Lower leg skin (tissue), 4 donors: ENCODE results near the gene MORN2. TPM values are rescaled to one million over a fixed set of nuclear protein-coding genes. Genes with fewer than 3 reads are reported as not detected.
"Not testable (repeated sequence)": the region's sequence is repeated elsewhere in the genome, so short reads cannot be mapped to it uniquely, and the experiment has no call there.

Experiments
- DNase-seq, 2 donors: peaks; one replicate each; pipeline ENCODE4 v3.0.0-alpha.2; 2019; ENCODE audit warnings: low spot score in 2 of 2
- H3K4me3 ChIP-seq: fragments of 200-600 bp; sonication (generic); 2 replicates; pipeline ENCODE4 v1.5.1; 2017; ENCODE audit warnings: mild to moderate bottlenecking, low read depth; ENCODE audit not compliant: poor library complexity, severe bottlenecking
- CTCF ChIP-seq, 3 donors: fragments of 450-650 bp; IDR thresholded peaks; one replicate each; pipeline ENCODE4 v1.5.1; 2016; ENCODE audit warnings: antibody characterized with exemption in 3 of 3, mild to moderate bottlenecking in 3 of 3, moderate library complexity in 2 of 3
- POLR2A ChIP-seq, 2 donors: fragments of 450-650 bp; IDR thresholded peaks; one replicate each; pipeline ENCODE4 v1.6.1; 2016 to 2017; ENCODE audit warnings: antibody characterized with exemption in 2 of 2, mild to moderate bottlenecking in 1 of 2, moderate library complexity in 1 of 2
- WGBS, 2 donors: methylation state at CpG; one replicate each; pipeline ENCODE4 v1.1.5; 2018; 5-methylcytosine and 5-hydroxymethylcytosine counted together
- intact Hi-C: fragments of 100-400 bp; cut with DNase I; formaldehyde crosslinking; loops from one replicate; pipeline ENCODE4 v1.15.0; 2023; ENCODE audit warnings: low total_unique reads
- total RNA-seq, 4 donors: library from RNA; depleted of rRNA; stranded (reverse); fragments of >200 nt; gene quantifications; one replicate each; pipeline ENCODE4 v1.1.0, GENCODE V29; 2016

MORN2 gene
- total RNA-seq = 10 to 100 TPM in 1 of 4 donors, 1 to 10 TPM in 3; 3.3 to 11.0 (median 6.5) TPM

- TF ChIP-seq POLR2A (IDR thresholded peaks at IDR 0.05) (no peak), CTCF (IDR thresholded peaks at IDR 0.05) (no peak)
- peak within 1 kb of the TSS; percentile 71 for H3K4me3 ChIP-seq
- intact Hi-C loops = no loop called here
- peak; percentile 83 to 97 for DNase-seq
- WGBS, 2 donors = 1% methylated on average over 20 to 43 of the region's 52 CpGs
Observed at GRCh38 chr2:38875576-38876367, at the start of gene MORN2, which contains the start of gene DHX57. Gene MORN2 (plus strand): TSS chr2:38875976. Gene DHX57 (minus strand): TSS chr2:38875934. CDS start chr2:38868405, 7,529 bp downstream.

GRCh38 chr2:38827539-38828145 lies 48.1 kb upstream of the MORN2 start:
- WGBS, 2 donors = 70 to 80% methylated on average over 10 of the region's 10 CpGs
- H3K4me3 ChIP-seq, intact Hi-C loops: not testable (repeated sequence)

GRCh38 chr2:38828460-38828859 lies 47.3 kb upstream of the MORN2 start:
- WGBS, 2 donors = 83 to 85% methylated on average over 4 of the region's 4 CpGs
- DNase-seq = no peak
- TF ChIP-seq POLR2A (IDR thresholded peaks at IDR 0.05) (no peak), CTCF (IDR thresholded peaks at IDR 0.05) (no peak)
- H3K4me3 ChIP-seq = no peak overlapping the region
- intact Hi-C loops = no loop called here

More at GRCh38 chr2:38827539-38828145, 48.1 kb upstream of the MORN2 start:
- DNase-seq = not testable (repeated sequence)

- TF ChIP-seq CTCF (IDR thresholded peaks at IDR 0.05) (no peak), POLR2A (IDR thresholded peaks at IDR 0.05) (no peak)
- WGBS, 2 donors = 96 to 97% methylated on average over 1 of the region's 1 CpG
- intact Hi-C loops = no loop called here
- no peak overlapping the region for H3K4me3 ChIP-seq
- no peak for DNase-seq
Observed at GRCh38 chr2:38829971-38830370, 45.8 kb upstream of the MORN2 start.

- TF ChIP-seq CTCF (IDR thresholded peaks at IDR 0.05) (no peak), POLR2A (IDR thresholded peaks at IDR 0.05) (no peak)
- H3K4me3 ChIP-seq = no peak overlapping the region
- intact Hi-C loops = no loop called here
- DNase-seq = no peak
- WGBS, 2 donors = 82 to 89% methylated on average over 6 of the region's 6 CpGs
Observed at GRCh38 chr2:38830526-38831159, 45.1 kb upstream of the MORN2 start.

- 57 to 68% methylated on average over 1 of the region's 1 CpG for WGBS, 2 donors
- no peak for DNase-seq
- TF ChIP-seq POLR2A (IDR thresholded peaks at IDR 0.05) (no peak), CTCF (IDR thresholded peaks at IDR 0.05) (no peak)
- no peak overlapping the region for H3K4me3 ChIP-seq
- intact Hi-C loops = no loop called here
Observed at GRCh38 chr2:38835015-38835601, 40.7 kb upstream of the MORN2 start.
